PFSK-1 (cell line): ENCODE results near the gene TMEM131L. TPM values are rescaled to one million over a fixed set of nuclear protein-coding genes. Genes with fewer than 3 reads are reported as not detected.
A peak's percentile ranks its signal among the peaks of the same experiment; 100 is the strongest.

Experiments used
- FOXP2 ChIP-seq: optimal IDR thresholded peaks from 2 replicates; pipeline ENCODE3; 2011; ENCODE audit warnings: borderline replicate concordance, control low read depth, inconsistent platforms; ENCODE audit not compliant: insufficient read depth; ENCODE audit errors: extremely low read length, extremely low read depth
- POLR2AphosphoS5 ChIP-seq: IDR thresholded peaks from 2 replicates; pipeline ENCODE4 v1.6.1; 2012; ENCODE audit warnings: low read depth, mild to moderate bottlenecking, control low read depth, low read length, moderate library complexity
- REST ChIP-seq, 2 experiments: IDR thresholded peaks; 2 replicates each; pipeline versions ENCODE4 v1.6.1 to v1.8.0; 2011 to 2012; ENCODE audit warnings: low read depth in 2 of 2, low read length in 2 of 2, control low read depth in 1 of 2, inconsistent platforms in 1 of 2, mild to moderate bottlenecking in 1 of 2, moderate library complexity in 1 of 2; ENCODE audit not compliant: insufficient read depth in 1 of 2
- SIN3A ChIP-seq: IDR thresholded peaks from 2 replicates; pipeline ENCODE4 v1.6.1; 2012; ENCODE audit warnings: mild to moderate bottlenecking, low read length, moderate library complexity, borderline replicate concordance; ENCODE audit not compliant: insufficient read depth
- TAF1 ChIP-seq: IDR thresholded peaks from 2 replicates; pipeline ENCODE4 v1.6.1; 2012; ENCODE audit warnings: low read length, control low read depth, borderline replicate concordance; ENCODE audit not compliant: insufficient read depth
- polyA plus RNA-seq: library from polyadenylated mRNA; unstranded; fragments of >200 nt; gene quantifications from one replicate; pipeline ENCODE4 v1.2.1, GENCODE V29; 2012; ENCODE audit warnings: low read depth, missing spikeins; ENCODE audit not compliant: insufficient read length

The TMEM131L gene
- polyA plus RNA-seq, result 5.1 TPM

GRCh38 chr4:153466081-153466948 lies at the start of gene TMEM131L:
Gene TMEM131L (plus strand): TSS chr4:153466360. CDS start chr4:153466398, 38 bp downstream.
- TF ChIP-seq TAF1 (0 out of 2 replicates have a peak, but pooled peaks have one; percentile 51), FOXP2 (peak; percentile 71), REST (IDR thresholded peaks at IDR 0.05; ENCODE audit: insufficient read depth in 1 of 2, low read depth in 2 of 2, low read length in 2 of 2) (no peak), POLR2AphosphoS5 (peak; percentile 80)

GRCh38 chr4:153418121-153418520 lies 48.0 kb upstream of the TMEM131L start:
- no peak for TF ChIP-seq SIN3A
- no peak for TF ChIP-seq TAF1
- TF ChIP-seq POLR2AphosphoS5, result no peak
- no peak for TF ChIP-seq FOXP2
- TF ChIP-seq REST (IDR thresholded peaks at IDR 0.05; ENCODE audit: insufficient read depth in 1 of 2, low read depth in 2 of 2, low read length in 2 of 2), result no peak

- no peak for TF ChIP-seq SIN3A
- no peak for TF ChIP-seq POLR2AphosphoS5
- no peak for TF ChIP-seq FOXP2
- TF ChIP-seq TAF1, result no peak
- TF ChIP-seq REST (IDR thresholded peaks at IDR 0.05; ENCODE audit: insufficient read depth in 1 of 2, low read depth in 2 of 2, low read length in 2 of 2), result no peak
These were observed 47.6 kb upstream of the TMEM131L start for GRCh38 chr4:153418558-153418957.

GRCh38 chr4:153419029-153419428 lies 47.1 kb upstream of the TMEM131L start:
- TF ChIP-seq TAF1 (no peak), POLR2AphosphoS5 (no peak), REST (IDR thresholded peaks at IDR 0.05; ENCODE audit: insufficient read depth in 1 of 2, low read depth in 2 of 2, low read length in 2 of 2) (no peak), FOXP2 (no peak), SIN3A (no peak)
